GM12873 (cell line): ENCODE data around the gene BRD1.

ENCODE experiments used
- TF ChIP-seq, protein P1 (sequence below): IDR thresholded peaks from 2 replicates; pipeline ENCODE4 v1.5.1; 2012; ENCODE audit warnings: low read depth, mild to moderate bottlenecking, moderate library complexity, low read length, control low read depth; ENCODE audit not compliant: insufficient read depth; ENCODE audit errors: missing control alignments

BRD1 gene

DNA sequence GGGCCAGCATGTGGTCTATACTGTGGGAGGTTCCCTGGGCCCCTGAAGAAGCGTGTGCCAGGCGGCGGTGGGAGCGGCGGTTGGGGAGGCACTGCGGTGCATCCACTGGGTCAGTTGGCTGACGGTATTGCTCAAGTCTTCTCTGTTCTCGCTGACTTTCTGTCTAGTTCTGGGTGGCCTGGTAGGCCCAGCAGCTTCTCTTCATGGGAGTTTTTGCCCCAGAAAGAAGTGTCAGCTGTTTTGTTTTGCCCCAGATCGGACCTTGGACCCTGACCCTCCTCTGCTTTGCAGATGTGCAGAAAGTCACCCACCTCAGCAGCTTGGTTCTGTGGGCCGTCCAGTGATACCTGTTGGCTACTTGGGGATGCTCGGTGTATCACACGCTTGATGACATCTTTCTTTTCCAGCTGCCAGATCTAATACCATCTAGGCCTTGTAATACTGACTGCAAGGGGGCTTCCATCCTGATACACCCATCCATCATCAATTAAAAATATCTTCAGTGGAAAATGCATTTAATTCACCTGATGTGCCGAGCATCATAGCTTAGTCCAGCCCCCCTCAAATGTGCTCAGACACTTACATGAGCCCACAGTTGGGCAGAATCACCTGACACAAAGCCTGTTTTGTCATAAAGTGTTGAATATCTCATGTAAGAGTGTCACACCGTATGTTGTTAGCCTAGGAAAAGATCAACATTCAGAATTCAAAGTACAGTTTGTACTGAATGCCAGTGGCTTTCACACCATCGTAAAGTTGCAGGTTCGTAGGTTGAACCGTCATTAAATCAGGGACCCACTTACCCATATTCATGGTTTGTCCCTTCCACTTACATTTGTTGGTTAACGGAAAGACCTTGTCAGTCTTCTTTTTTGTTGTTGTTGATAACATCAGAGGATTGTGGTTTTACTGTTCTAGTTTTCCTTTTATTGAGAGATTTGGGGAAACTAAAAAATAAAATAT lies 39.9 kb upstream of the BRD1 start:
- TF ChIP-seq, protein P1, sequence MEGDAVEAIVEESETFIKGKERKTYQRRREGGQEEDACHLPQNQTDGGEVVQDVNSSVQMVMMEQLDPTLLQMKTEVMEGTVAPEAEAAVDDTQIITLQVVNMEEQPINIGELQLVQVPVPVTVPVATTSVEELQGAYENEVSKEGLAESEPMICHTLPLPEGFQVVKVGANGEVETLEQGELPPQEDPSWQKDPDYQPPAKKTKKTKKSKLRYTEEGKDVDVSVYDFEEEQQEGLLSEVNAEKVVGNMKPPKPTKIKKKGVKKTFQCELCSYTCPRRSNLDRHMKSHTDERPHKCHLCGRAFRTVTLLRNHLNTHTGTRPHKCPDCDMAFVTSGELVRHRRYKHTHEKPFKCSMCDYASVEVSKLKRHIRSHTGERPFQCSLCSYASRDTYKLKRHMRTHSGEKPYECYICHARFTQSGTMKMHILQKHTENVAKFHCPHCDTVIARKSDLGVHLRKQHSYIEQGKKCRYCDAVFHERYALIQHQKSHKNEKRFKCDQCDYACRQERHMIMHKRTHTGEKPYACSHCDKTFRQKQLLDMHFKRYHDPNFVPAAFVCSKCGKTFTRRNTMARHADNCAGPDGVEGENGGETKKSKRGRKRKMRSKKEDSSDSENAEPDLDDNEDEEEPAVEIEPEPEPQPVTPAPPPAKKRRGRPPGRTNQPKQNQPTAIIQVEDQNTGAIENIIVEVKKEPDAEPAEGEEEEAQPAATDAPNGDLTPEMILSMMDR: no peak

GRCh38 chr22:49866646-49867045 lies 39.0 kb upstream of the BRD1 start:
- TF ChIP-seq, protein P1: no peak

GRCh38 chr22:49866134-49866533 lies 38.5 kb upstream of the BRD1 start:
- TF ChIP-seq, protein P1: no peak

DNA sequence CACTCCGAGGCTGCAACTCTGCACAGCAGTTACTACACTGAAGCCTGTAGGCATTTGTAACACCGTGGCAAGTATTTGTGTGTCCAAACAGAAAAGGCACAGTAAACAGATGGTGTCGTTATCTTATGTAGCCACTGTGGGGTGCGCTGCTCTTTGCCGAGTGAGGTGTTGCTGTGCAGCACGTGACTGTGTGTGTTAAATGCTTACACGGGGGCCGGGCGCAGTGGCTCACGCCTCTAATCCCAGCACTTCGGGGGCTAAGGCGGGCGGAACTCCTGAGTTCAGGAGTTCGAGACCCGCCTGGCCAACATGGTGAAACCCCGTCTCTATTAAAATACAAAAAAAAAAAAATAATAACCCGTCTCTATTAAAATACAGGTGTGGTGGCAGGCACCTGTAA lies 37.5 kb upstream of the BRD1 start:
- TF ChIP-seq, protein P1: no peak

DNA sequence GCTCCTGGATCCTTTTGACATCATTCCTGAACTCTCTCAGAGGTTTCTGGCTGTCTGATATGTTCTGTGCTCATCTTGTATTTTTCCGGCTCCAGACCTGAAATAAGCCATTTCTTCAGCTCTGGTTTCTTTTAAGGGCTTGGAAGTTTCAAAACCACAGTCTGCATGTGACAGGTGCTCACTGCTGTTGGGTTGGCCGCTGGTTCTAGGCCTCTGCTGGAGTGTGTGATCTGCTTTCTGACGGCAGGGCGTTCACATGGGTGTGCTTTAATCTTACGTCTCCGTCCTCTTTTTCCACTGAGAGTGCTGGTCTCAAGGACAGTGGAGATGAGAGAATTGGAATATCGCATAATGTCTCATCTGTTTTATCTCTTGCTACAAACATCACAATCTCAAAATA lies 36.3 kb upstream of the BRD1 start:
- TF ChIP-seq, protein P1: no peak

GRCh38 chr22:49862496-49862776 lies 34.8 kb upstream of the BRD1 start:
- TF ChIP-seq, protein P1: no peak

DNA sequence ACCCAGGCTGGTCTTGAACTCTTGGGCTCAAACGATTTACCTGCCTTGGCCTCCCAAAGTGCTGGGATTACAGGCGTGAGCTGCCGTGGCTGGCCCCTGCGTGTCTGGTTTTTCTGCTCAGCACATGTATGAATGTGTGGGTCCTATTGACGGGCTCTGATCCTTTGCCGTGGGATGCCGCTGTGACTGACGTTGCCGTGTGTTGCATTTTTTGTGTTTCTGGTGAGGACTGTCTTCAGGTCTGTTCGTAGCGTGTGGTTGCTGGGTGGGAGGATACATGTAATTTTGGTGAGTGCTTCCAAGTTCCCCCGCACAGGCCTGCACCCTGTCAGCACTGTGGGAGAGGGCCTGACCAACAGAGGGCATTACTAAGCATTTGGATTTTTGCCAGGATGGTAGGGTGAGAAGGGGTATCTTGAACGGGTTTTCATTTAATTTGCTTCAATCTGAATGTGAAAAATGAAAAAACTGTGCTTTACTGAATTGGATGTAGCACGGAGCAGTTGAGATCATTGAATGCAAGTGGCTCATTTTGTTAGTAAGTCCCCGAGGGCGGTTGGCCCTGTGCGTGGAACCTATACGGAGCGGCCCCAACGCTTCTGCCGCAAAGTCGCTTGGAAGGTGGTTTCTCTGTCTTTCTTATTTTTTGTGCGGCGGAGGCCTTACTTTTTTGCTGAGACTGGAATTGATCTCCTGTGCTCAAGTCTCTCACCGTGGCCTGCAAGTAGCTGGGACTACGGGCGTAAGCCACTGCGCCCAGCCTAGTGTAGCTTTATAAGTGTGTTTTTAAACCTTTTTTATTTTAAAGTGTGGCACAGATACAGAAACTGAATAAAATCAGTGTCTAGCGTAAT lies 34.2 kb upstream of the BRD1 start:
- TF ChIP-seq, protein P1: no peak
